Measurements from ENCODE around the gene DBF4B. TPM values are rescaled to one million over a fixed set of nuclear protein-coding genes. Genes with fewer than 3 reads are reported as not detected.
"Not testable (repeated sequence)": the region's sequence is repeated elsewhere in the genome, so short reads cannot be mapped to it uniquely, and the experiment has no call there.

Gene DBF4B
- total and polyA plus RNA-seq, 8 donors: 5.6 to 18.8 (median 15.9) TPM

GRCh38 chr17:44666006-44666405 lies 42.5 kb upstream of the DBF4B start:
- H3K4me3 ChIP-seq: no peak overlapping the region
- no peaks in the 10 kb centered on the region for H3K9me3 ChIP-seq
- intact Hi-C loops (cut with DNase I): no loop called here
- TF ChIP-seq CTCF (IDR thresholded peaks at IDR 0.05): no peak
- H3K4me1 ChIP-seq: no peaks in the 10 kb centered on the region
- peaks cover 0 to 6% of the 10 kb centered on the region in 2 donors for H3K27me3 ChIP-seq
- DNase-seq (peak in 2 of 4 donors; percentile 22 to 39), ATAC-seq (no peak)
- no peak overlapping the region for H3K27ac ChIP-seq
- H3K36me3 ChIP-seq: no peaks in the 10 kb centered on the region

- Histone ChIP-seq H3K36me3 (peaks cover 0 to 6% of the 10 kb centered on the region in 2 donors), H3K4me1 (no peaks in the 10 kb centered on the region), H3K9me3 (no peaks in the 10 kb centered on the region), H3K27me3 (no peaks in the 10 kb centered on the region), H3K4me3 (no peak overlapping the region), H3K27ac (no peak overlapping the region)
- no peak for DNase-seq
- intact Hi-C loops (cut with DNase I): no loop called here
- peak; percentile 29 to 32 for TF ChIP-seq CTCF (IDR thresholded peaks at IDR 0.05)
- ATAC-seq: no peak
These were observed 35.9 kb upstream of the DBF4B start for GRCh38 chr17:44672479-44673093.

GRCh38 chr17:44673893-44674292 lies 34.6 kb upstream of the DBF4B start:
- Histone ChIP-seq H3K27ac (no peak overlapping the region), H3K4me3 (no peak overlapping the region), H3K36me3 (peaks cover 0 to 19% of the 10 kb centered on the region in 2 donors), H3K9me3 (no peaks in the 10 kb centered on the region), H3K27me3 (no peaks in the 10 kb centered on the region), H3K4me1 (no peaks in the 10 kb centered on the region)
- intact Hi-C loops (cut with DNase I): no loop called here
- no peak for DNase-seq
- ATAC-seq: no peak
- no peak for TF ChIP-seq CTCF (IDR thresholded peaks at IDR 0.05)

GRCh38 chr17:44677136-44677535 lies 31.3 kb upstream of the DBF4B start:
- Histone ChIP-seq H3K27me3 (no peaks in the 10 kb centered on the region), H3K27ac (no peak overlapping the region), H3K4me1 (no peaks in the 10 kb centered on the region), H3K4me3 (no peak overlapping the region), H3K36me3 (peaks cover 3 to 50% of the 10 kb centered on the region in 2 donors), H3K9me3 (no peaks in the 10 kb centered on the region)
- DNase-seq: no peak
- intact Hi-C loops (cut with DNase I): no loop called here
- no peak for ATAC-seq
- TF ChIP-seq CTCF (IDR thresholded peaks at IDR 0.05): no peak

- Histone ChIP-seq H3K36me3 (peaks cover 3 to 63% of the 10 kb centered on the region in 2 donors), H3K27ac (peak overlapping the region in 1 of 2 donors; percentile 63), H3K4me1 (peaks cover under 1 to 16% of the 10 kb centered on the region in 2 donors)
- H3K27me3 ChIP-seq; H3K4me3 ChIP-seq; H3K9me3 ChIP-seq; DNase-seq; intact Hi-C loops (cut with DNase I); ATAC-seq: not testable (repeated sequence)
These were observed 25.2 kb upstream of the DBF4B start for GRCh38 chr17:44683303-44683702.

GRCh38 chr17:44687756-44688155 lies 20.7 kb upstream of the DBF4B start:
- DNase-seq (no peak), ATAC-seq (no peak)
- Histone ChIP-seq H3K9me3 (no peaks in the 10 kb centered on the region), H3K27ac (no peak overlapping the region), H3K4me3 (no peak overlapping the region), H3K4me1 (peaks cover 9 to 41% of the 10 kb centered on the region in 2 donors), H3K36me3 (peaks cover 0 to 20% of the 10 kb centered on the region in 2 donors), H3K27me3 (no peaks in the 10 kb centered on the region)
- intact Hi-C loops (cut with DNase I): no loop called here
- TF ChIP-seq CTCF (IDR thresholded peaks at IDR 0.05): no peak

Data from left lung (tissue), 10 donors.